Lung (tissue), 12 donors: ENCODE measurements around the gene KCNG1. TPM values are rescaled to one million over a fixed set of nuclear protein-coding genes. Genes with fewer than 3 reads are reported as not detected.

Experiments
- ATAC-seq: fragments of 200-7000 bp; cut with Tn5 transposase; one replicate; pipeline ENCODE4 v1.9.1; 2020; ENCODE audit warnings: moderate number of reproducible peaks; ENCODE audit not compliant: insufficient read depth, low FRiP score
- DNase-seq, 3 donors: peaks; one replicate each; pipeline ENCODE4 v3.0.0-alpha.2; 2013 to 2017
- H3K27ac ChIP-seq, 2 donors: one replicate each; pipeline ENCODE4 v1.5.1; 2013; ENCODE audit warnings: mild to moderate bottlenecking in 2 of 2, moderate library complexity in 2 of 2, control low read depth in 1 of 2, inconsistent platforms in 1 of 2, low read depth in 1 of 2, low read length in 1 of 2
- H3K27me3 ChIP-seq, 3 donors: one replicate each; pipeline ENCODE4 v1.5.1; 2013; ENCODE audit warnings: low read length in 2 of 3; ENCODE audit not compliant: control insufficient read depth in 3 of 3, insufficient read depth in 3 of 3
- H3K36me3 ChIP-seq, 4 donors: one replicate each; pipeline ENCODE4 v1.5.1; 2013; ENCODE audit warnings: low read length in 4 of 4, mild to moderate bottlenecking in 1 of 4, moderate library complexity in 1 of 4; ENCODE audit not compliant: control insufficient read depth in 4 of 4, insufficient read depth in 4 of 4
- H3K4me1 ChIP-seq, 5 donors: one replicate each; pipeline ENCODE4 v1.5.1; 2013; ENCODE audit warnings: low read length in 5 of 5, mild to moderate bottlenecking in 2 of 5, moderate library complexity in 1 of 5; ENCODE audit not compliant: control insufficient read depth in 5 of 5, insufficient read depth in 5 of 5
- H3K4me3 ChIP-seq: one replicate; pipeline ENCODE4 v1.5.1; 2013; ENCODE audit warnings: mild to moderate bottlenecking, control low read depth, moderate library complexity
- H3K9ac ChIP-seq, 2 donors: one replicate each; pipeline ENCODE4 v1.5.1; 2013; ENCODE audit warnings: low read length in 2 of 2, control low read depth in 1 of 2; ENCODE audit not compliant: insufficient read depth in 1 of 2
- H3K9me3 ChIP-seq, 4 donors: one replicate each; pipeline ENCODE4 v1.5.1; 2013; ENCODE audit warnings: low read length in 3 of 4, mild to moderate bottlenecking in 1 of 4, moderate library complexity in 1 of 4; ENCODE audit not compliant: control insufficient read depth in 4 of 4, insufficient read depth in 3 of 4
- CTCF ChIP-seq: IDR thresholded peaks from 2 replicates; pipeline ENCODE4 v1.5.1; 2012; ENCODE audit warnings: mild to moderate bottlenecking; ENCODE audit errors: control extremely low read depth, extremely low read depth
- WGBS, 2 donors: extraction: QIAGEN DNeasy Blood & Tissue Kit; methylation state at CpG; one replicate each; pipeline ENCODE4 v1.1.7; 2013; 5-methylcytosine and 5-hydroxymethylcytosine counted together
- polyA plus RNA-seq, 2 donors: library from polyadenylated mRNA; stranded (reverse); fragments of 200-250 nt; gene quantifications; one replicate each; pipeline ENCODE4 v1.2.1, GENCODE V29; 2013
- total RNA-seq, 2 donors: library from RNA; depleted of rRNA in 1 of 2; stranded (reverse); fragments of >200 nt in 1 of 2; gene quantifications; one replicate each; pipeline ENCODE4 v1.2.1, GENCODE V29; 2014 to 2021
- donor health status: control.
- donor health status: control.
- donor health status: Bipolar disorder and iron deficiency.
- donor health status: healthy.
- donor health status: DM: yes; HTN: yes; CAD: no.

Gene KCNG1
- total and polyA plus RNA-seq, 4 donors = 0.14 to 0.58 (median 0.42) TPM

- ATAC-seq (no peak), DNase-seq (no peak)
- H3K27me3 ChIP-seq = no peaks in the 10 kb centered on the region
- no peaks in the 10 kb centered on the region for H3K9me3 ChIP-seq
- H3K4me3 ChIP-seq = no peak overlapping the region
- TF ChIP-seq CTCF = no peak
- no peak overlapping the region for H3K27ac ChIP-seq
- no peaks in the 10 kb centered on the region for H3K36me3 ChIP-seq
- H3K9ac ChIP-seq = no peak overlapping the region
- no peaks in the 10 kb centered on the region for H3K4me1 ChIP-seq
- 80 to 89% methylated on average over 8 of the region's 8 CpGs for WGBS, 2 donors
Measured at GRCh38 chr20:50969912-50970311, 53.0 kb downstream of the KCNG1 start.

- Histone ChIP-seq H3K27me3 (no peaks in the 10 kb centered on the region), H3K36me3 (no peaks in the 10 kb centered on the region), H3K9ac (no peak overlapping the region), H3K4me3 (no peak overlapping the region), H3K27ac (no peak overlapping the region), H3K9me3 (no peaks in the 10 kb centered on the region), H3K4me1 (no peaks in the 10 kb centered on the region)
- 92% methylated on average over 5 of the region's 5 CpGs for WGBS, 2 donors
- ATAC-seq = no peak
- TF ChIP-seq CTCF = no peak
- no peak for DNase-seq
Measured at GRCh38 chr20:50969435-50969834, 53.5 kb downstream of the KCNG1 start.

- WGBS, 2 donors = 80 to 88% methylated on average over 9 of the region's 9 CpGs
Measured at GRCh38 chr20:50968289-50968688, 54.6 kb downstream of the KCNG1 start.

More at GRCh38 chr20:50968289-50968688, 54.6 kb downstream of the KCNG1 start:
- no peaks in the 10 kb centered on the region for H3K4me1 ChIP-seq
- TF ChIP-seq CTCF = no peak
- H3K27ac ChIP-seq = no peak overlapping the region
- H3K9ac ChIP-seq = no peak overlapping the region
- H3K27me3 ChIP-seq = no peaks in the 10 kb centered on the region
- no peak for DNase-seq
- no peaks in the 10 kb centered on the region for H3K36me3 ChIP-seq
- H3K4me3 ChIP-seq = no peak overlapping the region
- H3K9me3 ChIP-seq = no peaks in the 10 kb centered on the region
- ATAC-seq = no peak
